HepG2 (cell line): Measurements from ENCODE around the gene AQP7. TPM values are rescaled to one million over a fixed set of nuclear protein-coding genes. Genes with fewer than 3 reads are reported as not detected.

Source experiments
- ATAC-seq: fragments of 200-7000 bp; cut with Tn5 transposase; 3 replicates; pipeline ENCODE4 v1.9.1; 2020; ENCODE audit warnings: mild to moderate bottlenecking, moderate library complexity
- BruUV-seq: library from RNA; stranded (reverse); fragments of 400-500 nt; replicated peaks from 2 replicates; lab custom pipeline; 2021; lab: Mats Ljungman, UMichigan
- CTCF ChIA-PET: fragments of 300-600 bp; formaldehyde crosslinking; extraction: SDS; loops from one replicate; lab custom pipeline; 2021; ENCODE audit warnings: low total read pairs, inconsistent platforms, low intra/inter-chr PET ratio; lab: Yijun Ruan, JAX
- POLR2A ChIA-PET: fragments of 350-600 bp; sonication (Branson Sonifier 250); formaldehyde crosslinking; loops from one replicate; lab custom pipeline; 2020; ENCODE audit warnings: antibody characterized with exemption, inconsistent platforms; lab: Yijun Ruan, JAX
- DNase-seq: peaks from one replicate; pipeline ENCODE4 v3.0.0-alpha.2; 2015; ENCODE audit warnings: low spot score
- FAIRE-seq: peaks from 3 replicates; lab custom pipeline; 2011; peaks lifted over from hg19 to GRCh38; lab: Jason Lieb, UNC
- H2AFZ ChIP-seq: one replicate; pipeline ENCODE4 v1.6.1; 2011; ENCODE audit warnings: low read length, inconsistent platforms
- H3K27ac ChIP-seq: fragments of 300-600 bp; 3 replicates; pipeline ENCODE4 v1.8.0; 2011; ENCODE audit warnings: mixed run types, mild to moderate bottlenecking, mixed read lengths, low read length, inconsistent platforms; ENCODE audit not compliant: insufficient read depth; ENCODE audit errors: extremely low read length
- H3K27me3 ChIP-seq, 2 experiments: fragments of 200-600 bp in 1 of 2; 2 replicates in 1 of 2; 3 replicates in 1 of 2; pipeline versions ENCODE4 v1.6.0 to v1.8.0; 2011; ENCODE audit warnings: low read length in 2 of 2, mild to moderate bottlenecking in 2 of 2, moderate library complexity in 2 of 2, inconsistent platforms in 1 of 2; ENCODE audit not compliant: insufficient read depth in 2 of 2, control insufficient read depth in 1 of 2
- H3K36me3 ChIP-seq, 2 experiments: fragments of 200-600 bp in 1 of 2; replicated peaks in 1 of 2; 2 replicates in 1 of 2; 3 replicates in 1 of 2; pipeline versions ENCODE4 v1.5.1 to v1.8.0; 2011; ENCODE audit warnings: low read length in 2 of 2, inconsistent platforms in 1 of 2; ENCODE audit not compliant: insufficient read depth in 2 of 2, control insufficient read depth in 1 of 2
- H3K4me1 ChIP-seq: 2 replicates; pipeline ENCODE4 v1.5.1; 2012; ENCODE audit warnings: low read length, inconsistent platforms; ENCODE audit not compliant: insufficient read depth
- H3K4me2 ChIP-seq: 2 replicates; pipeline ENCODE4 v1.6.0; 2011; ENCODE audit warnings: low read depth, low read length, inconsistent platforms
- H3K4me3 ChIP-seq, 3 experiments: fragments of 200-600 bp in 1 of 3; sonication (generic), shearing (Covaris generic) in 1 of 3; replicated peaks in 1 of 3; 2 replicates each; pipeline ENCODE4 v1.5.1; 2011 to 2016; ENCODE audit warnings: low read length in 3 of 3, inconsistent platforms in 2 of 3, low read depth in 2 of 3, mild to moderate bottlenecking in 2 of 3, control low read depth in 1 of 3, mixed read lengths in 1 of 3; ENCODE audit not compliant: insufficient read depth in 1 of 3
- H3K79me2 ChIP-seq: one replicate; pipeline ENCODE4 v1.6.1; 2011; ENCODE audit warnings: low read length, inconsistent platforms; ENCODE audit not compliant: insufficient read depth
- H3K9ac ChIP-seq: 2 replicates; pipeline ENCODE4 v1.6.0; 2011; ENCODE audit warnings: mild to moderate bottlenecking, low read depth, low read length, inconsistent platforms; ENCODE audit not compliant: insufficient read depth
- H3K9me3 ChIP-seq: 2 replicates; pipeline ENCODE4 v1.5.1; 2012; ENCODE audit warnings: mild to moderate bottlenecking, low read length
- H4K20me1 ChIP-seq: 2 replicates; pipeline ENCODE4 v1.6.0; 2011; ENCODE audit warnings: inconsistent platforms, mild to moderate bottlenecking, low read length, moderate library complexity; ENCODE audit not compliant: insufficient read depth
- BCL6 ChIP-seq: IDR thresholded peaks from 2 replicates; pipeline ENCODE4 v1.6.1; 2016; ENCODE audit warnings: missing genetic modification reagents, missing compliant biosample characterization
- ELF1 ChIP-seq: sonication (generic); formaldehyde crosslinking; IDR thresholded peaks from 2 replicates; pipeline ENCODE4 v1.4.0; 2020; ENCODE audit warnings: missing genetic modification reagents
- HDAC1 ChIP-seq: sonication (generic); formaldehyde crosslinking; IDR thresholded peaks from 2 replicates; pipeline ENCODE4 v1.5.1; 2020; ENCODE audit warnings: mild to moderate bottlenecking, missing genetic modification reagents
- KLF6 ChIP-seq: IDR thresholded peaks from 2 replicates; pipeline ENCODE4 v1.8.0; 2016; ENCODE audit warnings: missing biosample characterization, missing genetic modification reagents
- SALL1 ChIP-seq: sonication (generic); formaldehyde crosslinking; IDR thresholded peaks from 2 replicates; pipeline ENCODE4 v1.8.0; 2022; ENCODE audit warnings: mild to moderate bottlenecking, missing genetic modification reagents
- SMARCC2 ChIP-seq: fragments of 450-650 bp; IDR thresholded peaks from 2 replicates; pipeline ENCODE4 v1.6.1; 2017; ENCODE audit warnings: antibody characterized with exemption, mild to moderate bottlenecking
- TOPORS ChIP-seq: sonication (generic); formaldehyde crosslinking; IDR thresholded peaks from 2 replicates; pipeline ENCODE4 v1.8.0; 2023; ENCODE audit warnings: mild to moderate bottlenecking, missing genetic modification reagents
- ZHX1 ChIP-seq: sonication (generic); formaldehyde crosslinking; IDR thresholded peaks from 2 replicates; pipeline ENCODE4 v1.8.1; 2022; ENCODE audit warnings: low read depth, mild to moderate bottlenecking, missing genetic modification reagents
- ZNF30 ChIP-seq: sonication (generic); formaldehyde crosslinking; IDR thresholded peaks from 2 replicates; pipeline ENCODE4 v1.5.0; 2020; ENCODE audit warnings: mild to moderate bottlenecking, missing genetic modification reagents
- ZNF431 ChIP-seq: sonication (generic); formaldehyde crosslinking; IDR thresholded peaks from 2 replicates; pipeline ENCODE4 v1.9.0; 2022; ENCODE audit warnings: missing genetic modification reagents, low read depth, mild to moderate bottlenecking, borderline replicate concordance
- ZNF530 ChIP-seq: sonication (generic); formaldehyde crosslinking; IDR thresholded peaks from 2 replicates; pipeline ENCODE4 v1.5.0; 2020; ENCODE audit warnings: low read depth, mild to moderate bottlenecking, missing genetic modification reagents
- ZNF556 ChIP-seq: sonication (generic); formaldehyde crosslinking; IDR thresholded peaks from 2 replicates; pipeline ENCODE4 v1.4.0; 2020; ENCODE audit warnings: mild to moderate bottlenecking, missing genetic modification reagents, borderline replicate concordance
- ZNF562 ChIP-seq: sonication (generic); formaldehyde crosslinking; IDR thresholded peaks from 2 replicates; pipeline ENCODE4 v1.8.0; 2022; ENCODE audit warnings: missing genetic modification reagents, borderline replicate concordance
- ZNF629 ChIP-seq: sonication (generic); formaldehyde crosslinking; conservative IDR thresholded peaks from 2 replicates; pipeline ENCODE4 v1.5.0; 2020; ENCODE audit warnings: missing genetic modification reagents
- ZNF720 ChIP-seq: sonication (generic); formaldehyde crosslinking; IDR thresholded peaks from 2 replicates; pipeline ENCODE4 v1.4.0; 2020; ENCODE audit warnings: missing genetic modification reagents
- ZNF75D ChIP-seq: sonication (generic); formaldehyde crosslinking; IDR thresholded peaks from 2 replicates; pipeline ENCODE4 v1.8.1; 2023; ENCODE audit warnings: missing genetic modification reagents, mild to moderate bottlenecking, borderline replicate concordance
- WGBS: methylation state at CpG from one replicate; pipeline ENCODE4 v1.1.6; 2017; ENCODE audit warnings: low lambda C conversion rate; 5-methylcytosine and 5-hydroxymethylcytosine counted together
- in situ Hi-C: cut with HindIII; loops from 2 replicates; pipeline ENCODE4 v1.10.0; 2017; ENCODE audit warnings: low pct_unique_long_range_greater_than_20kb; ENCODE audit not compliant: extremely low pct_ligation_motif_present
- intact Hi-C: fragments of 100-400 bp; cut with micrococcal nuclease; formaldehyde crosslinking; loops from one replicate; pipeline ENCODE4 v1.10.0; 2022; ENCODE audit not compliant: unreplicated experiment
- polyA plus RNA-seq, 8 experiments: library from polyadenylated mRNA; depleted of rRNA in 3 of 8; stranded (reverse) in 7 of 8; unstranded in 1 of 8; fragments of >200 nt; fragmentation: Illumina TruSeq in 4 of 8; extraction: Trizol in 4 of 8; gene quantifications; 2 replicates each; pipeline versions ENCODE4 v1.2.1 to v1.2.3, GENCODE V29; 2011 to 2016; ENCODE audit warnings: low read depth in 4 of 8, missing spikeins in 1 of 8, mixed read lengths in 1 of 8; ENCODE audit not compliant: insufficient read depth in 1 of 8
- total RNA-seq, 5 experiments: library from RNA; depleted of rRNA; stranded (reverse); fragments of >200 nt; fragmentation: Illumina TruSeq; extraction: Trizol; gene quantifications; 2 replicates each; pipeline ENCODE4 v1.2.3, GENCODE V29; 2016; ENCODE audit warnings: low read depth in 1 of 5
- TF ChIP-seq, protein P1 (sequence below): sonication (generic); formaldehyde crosslinking; conservative IDR thresholded peaks from 2 replicates; pipeline ENCODE4 v1.4.0; 2020; ENCODE audit warnings: missing genetic modification reagents

The AQP7 gene
- total and polyA plus RNA-seq, 2 of the 13 experiments (the other 11 are each of a cell fraction or from before 2014, with no cell fraction given) = 1.9 to 2.1 TPM

GRCh38 chr9:33366979-33367480 is 35.3 kb downstream of the AQP7 start:
- ATAC-seq (no peak), FAIRE-seq (no peak), DNase-seq (no peak)
- 90% methylated on average over 2 of the region's 2 CpGs for WGBS
- Histone ChIP-seq H3K27ac (no peak overlapping the region), H3K27me3 (no peaks in the 10 kb centered on the region), H2AFZ (no peak overlapping the region), H3K4me1 (no peaks in the 10 kb centered on the region), H3K4me3 (no peak overlapping the region), H4K20me1 (no peaks in the 10 kb centered on the region), H3K36me3 (peaks cover 15 to 45% of the 10 kb centered on the region in 2 experiments), H3K9me3 (no peaks in the 10 kb centered on the region), H3K79me2 (no peaks in the 10 kb centered on the region), H3K4me2 (no peak overlapping the region), H3K9ac (no peak overlapping the region)
- POLR2A ChIA-PET = no interaction called here
- CTCF ChIA-PET = no interaction called here
- in situ Hi-C loops (loop anchor here (10.0 kb wide), 1 partner anchor 62 kb away; no protein-coding TSS in a partner anchor), intact Hi-C loops (no loop called here)
- BruUV-seq = no TSS peak
- TF ChIP-seq ZNF629 (CRISPR knock-in tag) = no peak
- TF ChIP-seq ZNF530 = no peak
- TF ChIP-seq BCL6 (CRISPR knock-in tag) = no peak
- TF ChIP-seq, protein P1, sequence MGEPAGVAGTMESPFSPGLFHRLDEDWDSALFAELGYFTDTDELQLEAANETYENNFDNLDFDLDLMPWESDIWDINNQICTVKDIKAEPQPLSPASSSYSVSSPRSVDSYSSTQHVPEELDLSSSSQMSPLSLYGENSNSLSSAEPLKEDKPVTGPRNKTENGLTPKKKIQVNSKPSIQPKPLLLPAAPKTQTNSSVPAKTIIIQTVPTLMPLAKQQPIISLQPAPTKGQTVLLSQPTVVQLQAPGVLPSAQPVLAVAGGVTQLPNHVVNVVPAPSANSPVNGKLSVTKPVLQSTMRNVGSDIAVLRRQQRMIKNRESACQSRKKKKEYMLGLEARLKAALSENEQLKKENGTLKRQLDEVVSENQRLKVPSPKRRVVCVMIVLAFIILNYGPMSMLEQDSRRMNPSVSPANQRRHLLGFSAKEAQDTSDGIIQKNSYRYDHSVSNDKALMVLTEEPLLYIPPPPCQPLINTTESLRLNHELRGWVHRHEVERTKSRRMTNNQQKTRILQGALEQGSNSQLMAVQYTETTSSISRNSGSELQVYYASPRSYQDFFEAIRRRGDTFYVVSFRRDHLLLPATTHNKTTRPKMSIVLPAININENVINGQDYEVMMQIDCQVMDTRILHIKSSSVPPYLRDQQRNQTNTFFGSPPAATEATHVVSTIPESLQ (CRISPR knock-in tag) = no peak
- TF ChIP-seq ZHX1 (CRISPR knock-in tag) = no peak
- no peak for TF ChIP-seq SMARCC2
- TF ChIP-seq KLF6 = no peak
- TF ChIP-seq ZNF30 (CRISPR knock-in tag) = no peak
- no peak for TF ChIP-seq ELF1
- no peak for TF ChIP-seq SALL1 (CRISPR knock-in tag)
- no peak for TF ChIP-seq ZNF75D
- TF ChIP-seq HDAC1 (CRISPR knock-in tag) = no peak
- no peak for TF ChIP-seq TOPORS (CRISPR knock-in tag)
- no peak for TF ChIP-seq ZNF562 (CRISPR knock-in tag)
- no peak for TF ChIP-seq ZNF431 (CRISPR knock-in tag)
- TF ChIP-seq ZNF720 (CRISPR knock-in tag) = no peak
- TF ChIP-seq ZNF556 (CRISPR knock-in tag) = no peak
